Prostate gland (tissue), 2 donors: ENCODE data around the gene INTS15.

Source experiments
- CTCF ChIP-seq, 4 experiments: fragments of 200-600 bp in 2 of 4; fragments of 450-650 bp in 2 of 4; sonication (generic) in 2 of 4; IDR thresholded peaks; 1 replicate in 3 of 4; 2 replicates in 1 of 4; pipeline ENCODE4 v1.5.1; 2016 to 2019; ENCODE audit warnings: antibody characterized with exemption in 4 of 4, mild to moderate bottlenecking in 2 of 4, moderate library complexity in 2 of 4
- POLR2AphosphoS5 ChIP-seq: sonication (generic); formaldehyde crosslinking; IDR thresholded peaks from one replicate; pipeline ENCODE4 v1.6.1; 2017; ENCODE audit warnings: antibody characterized with exemption

GRCh38 chr7:6546498-6547251 lies 43.1 kb upstream of the INTS15 start:
- TF ChIP-seq CTCF (IDR thresholded peaks at IDR 0.05), result no peak
- no peak for TF ChIP-seq POLR2AphosphoS5
